NCI-H1436 (cell line): ENCODE measurements around the gene ZNF281.
A peak's percentile ranks its signal among the peaks of the same experiment; 100 is the strongest.
"Not testable (repeated sequence)": the region's sequence is repeated elsewhere in the genome, so short reads cannot be mapped to it uniquely, and the experiment has no call there.

Experiments used
- DNase-seq: peaks from one replicate; lab custom pipeline; 2025; lab: John Stamatoyannopoulos, UW

Gene ZNF281

GRCh38 chr1:200409761-200410565 is at the start of gene ZNF281:
Gene ZNF281 (minus strand): TSS chr1:200410036. CDS start chr1:200409705, 331 bp downstream.
- DNase-seq: peak; percentile 99

- DNase-seq: no peak
Measured at GRCh38 chr1:200458780-200459179, 48.9 kb upstream of the ZNF281 start.

GRCh38 chr1:200457810-200458209 is 48.0 kb upstream of the ZNF281 start:
- no peak for DNase-seq

GRCh38 chr1:200454425-200454824 is 44.6 kb upstream of the ZNF281 start:
- DNase-seq: no peak

GRCh38 chr1:200453553-200453905 is 43.7 kb upstream of the ZNF281 start:
- no peak for DNase-seq

GRCh38 chr1:200452850-200453552 is 43.2 kb upstream of the ZNF281 start:
- DNase-seq: no peak

- DNase-seq: no peak
Measured at GRCh38 chr1:200448034-200448762, 38.4 kb upstream of the ZNF281 start.

- DNase-seq: no peak
Measured at GRCh38 chr1:200445213-200445612, 35.4 kb upstream of the ZNF281 start.

- no peak for DNase-seq
Measured at GRCh38 chr1:200444478-200444877, 34.6 kb upstream of the ZNF281 start.

GRCh38 chr1:200443860-200444259 is 34.0 kb upstream of the ZNF281 start:
- no peak for DNase-seq

- DNase-seq: no peak
Measured at GRCh38 chr1:200442537-200443156, 32.8 kb upstream of the ZNF281 start.

GRCh38 chr1:200442023-200442422 is 32.2 kb upstream of the ZNF281 start:
- no peak for DNase-seq

GRCh38 chr1:200438911-200439310 is 29.1 kb upstream of the ZNF281 start:
- peak; percentile 8 for DNase-seq

GRCh38 chr1:200438413-200438812 is 28.6 kb upstream of the ZNF281 start:
- DNase-seq: not testable (repeated sequence)

GRCh38 chr1:200437556-200438203 is 27.8 kb upstream of the ZNF281 start:
- no peak for DNase-seq

- DNase-seq: no peak
Measured at GRCh38 chr1:200437088-200437487, 27.3 kb upstream of the ZNF281 start.

- no peak for DNase-seq
Measured at GRCh38 chr1:200436436-200436835, 26.6 kb upstream of the ZNF281 start.

- DNase-seq: no peak
Measured at GRCh38 chr1:200435200-200435780, 25.5 kb upstream of the ZNF281 start.

GRCh38 chr1:200433586-200433985 is 23.8 kb upstream of the ZNF281 start:
- no peak for DNase-seq

GRCh38 chr1:200432586-200432985 is 22.8 kb upstream of the ZNF281 start:
- no peak for DNase-seq

GRCh38 chr1:200429221-200429751 is 19.4 kb upstream of the ZNF281 start:
- DNase-seq: no peak
